ENCODE results near the gene HMCN2. TPM values are rescaled to one million over a fixed set of nuclear protein-coding genes. Genes with fewer than 3 reads are reported as not detected.

Gene HMCN2
- total RNA-seq, 4 donors from 2014 or later: 1.8 to 46.7 (median 24.4) TPM

DNA sequence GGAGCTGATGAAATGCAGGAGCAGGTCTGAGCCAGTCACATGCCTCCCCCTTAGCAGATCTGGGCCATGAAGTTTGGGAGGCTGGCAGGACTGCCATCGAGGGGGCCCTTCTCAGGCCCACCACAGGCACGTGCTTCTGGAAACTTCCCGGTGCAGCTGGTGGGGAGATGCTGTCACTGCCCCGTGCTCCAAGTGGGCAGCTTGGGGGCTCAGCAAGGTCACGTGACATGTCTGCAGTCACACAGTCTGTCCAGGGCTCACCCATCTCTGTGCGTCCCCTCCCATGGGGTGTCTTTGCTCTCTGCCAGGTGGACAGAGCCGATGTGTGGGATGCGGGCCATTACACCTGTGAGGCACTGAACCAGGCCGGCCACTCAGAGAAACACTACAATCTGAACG, 99.8 kb downstream of the HMCN2 start:
- no peaks in the 10 kb centered on the region for H3K27me3 ChIP-seq
- TF ChIP-seq, protein P1, sequence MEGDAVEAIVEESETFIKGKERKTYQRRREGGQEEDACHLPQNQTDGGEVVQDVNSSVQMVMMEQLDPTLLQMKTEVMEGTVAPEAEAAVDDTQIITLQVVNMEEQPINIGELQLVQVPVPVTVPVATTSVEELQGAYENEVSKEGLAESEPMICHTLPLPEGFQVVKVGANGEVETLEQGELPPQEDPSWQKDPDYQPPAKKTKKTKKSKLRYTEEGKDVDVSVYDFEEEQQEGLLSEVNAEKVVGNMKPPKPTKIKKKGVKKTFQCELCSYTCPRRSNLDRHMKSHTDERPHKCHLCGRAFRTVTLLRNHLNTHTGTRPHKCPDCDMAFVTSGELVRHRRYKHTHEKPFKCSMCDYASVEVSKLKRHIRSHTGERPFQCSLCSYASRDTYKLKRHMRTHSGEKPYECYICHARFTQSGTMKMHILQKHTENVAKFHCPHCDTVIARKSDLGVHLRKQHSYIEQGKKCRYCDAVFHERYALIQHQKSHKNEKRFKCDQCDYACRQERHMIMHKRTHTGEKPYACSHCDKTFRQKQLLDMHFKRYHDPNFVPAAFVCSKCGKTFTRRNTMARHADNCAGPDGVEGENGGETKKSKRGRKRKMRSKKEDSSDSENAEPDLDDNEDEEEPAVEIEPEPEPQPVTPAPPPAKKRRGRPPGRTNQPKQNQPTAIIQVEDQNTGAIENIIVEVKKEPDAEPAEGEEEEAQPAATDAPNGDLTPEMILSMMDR (IDR thresholded peaks at IDR 0.05): no peak
- no peak for TF ChIP-seq POLR2A (IDR thresholded peaks at IDR 0.05)
- intact Hi-C loops (cut with DNase I; ENCODE audit: low total_unique reads): no loop called here
- no peak overlapping the region for H3K27ac ChIP-seq
- DNase-seq: no peak
- H3K4me1 ChIP-seq: no peaks in the 10 kb centered on the region
- H3K4me3 ChIP-seq: no peak overlapping the region
- no peaks in the 10 kb centered on the region for H3K36me3 ChIP-seq
- H3K9me3 ChIP-seq: no peaks in the 10 kb centered on the region

DNA sequence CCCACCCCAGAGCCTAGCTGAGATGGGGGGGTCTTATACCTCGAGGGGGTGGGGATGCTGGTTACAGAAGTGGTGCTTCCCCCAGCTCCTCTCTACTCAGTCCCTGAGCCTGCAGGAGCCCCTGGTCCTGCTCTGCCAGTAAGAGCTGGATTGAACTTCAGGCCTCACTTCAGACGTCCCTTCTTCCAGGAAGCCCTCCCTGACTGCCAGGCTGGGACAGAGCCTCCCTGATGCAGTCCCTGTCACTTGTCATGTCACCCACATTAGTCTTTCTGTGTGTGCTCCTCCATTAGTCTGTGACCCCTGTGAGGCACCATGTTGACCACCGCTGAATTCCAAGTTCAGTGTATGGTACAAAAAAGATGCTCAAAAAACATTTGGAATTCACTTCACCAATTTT, 100.5 kb downstream of the HMCN2 start:
- H3K4me3 ChIP-seq: no peak overlapping the region
- intact Hi-C loops (cut with DNase I; ENCODE audit: low total_unique reads): no loop called here
- no peaks in the 10 kb centered on the region for H3K36me3 ChIP-seq
- H3K4me1 ChIP-seq: no peaks in the 10 kb centered on the region
- H3K9me3 ChIP-seq: no peaks in the 10 kb centered on the region
- TF ChIP-seq, protein P1 (IDR thresholded peaks at IDR 0.05): no peak
- no peak for DNase-seq
- no peaks in the 10 kb centered on the region for H3K27me3 ChIP-seq
- no peak overlapping the region for H3K27ac ChIP-seq

DNA sequence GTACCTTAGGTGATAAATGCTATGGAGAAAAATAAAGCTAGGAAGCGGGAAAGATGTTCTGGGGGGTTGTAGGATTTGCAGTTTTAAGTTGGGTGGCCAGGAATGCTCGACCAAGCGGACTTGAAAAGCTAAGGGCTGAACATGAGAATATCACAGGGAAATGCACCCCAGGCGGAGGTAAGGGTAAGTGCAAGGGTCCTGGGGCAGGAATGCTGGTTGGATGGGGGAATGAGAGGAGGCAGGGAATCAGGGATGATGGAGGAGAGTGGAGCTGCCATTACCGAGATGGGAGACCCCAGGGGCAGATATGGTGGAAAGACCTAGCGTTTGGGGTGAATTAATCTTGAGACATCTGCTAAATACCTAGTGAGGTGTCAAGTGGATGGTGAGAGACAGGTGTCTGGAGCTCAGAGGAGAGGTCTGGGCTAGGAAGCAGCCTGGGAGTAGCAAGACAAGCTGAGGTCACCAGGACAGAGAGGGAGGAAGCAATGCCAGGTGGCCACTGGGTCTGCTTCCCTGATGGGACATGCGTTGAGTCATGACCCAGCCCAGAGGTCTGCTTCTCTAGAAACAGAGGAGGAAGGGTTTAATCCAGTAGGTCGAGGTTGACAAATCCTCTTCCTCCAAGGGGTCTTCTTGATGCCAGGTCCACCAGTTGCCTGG, 101.5 kb downstream of the HMCN2 start:
- no peaks in the 10 kb centered on the region for H3K27me3 ChIP-seq
- H3K4me3 ChIP-seq: no peak overlapping the region
- intact Hi-C loops (cut with DNase I; ENCODE audit: low total_unique reads): no loop called here
- TF ChIP-seq, protein P1 (IDR thresholded peaks at IDR 0.05): no peak
- DNase-seq: no peak
- no peaks in the 10 kb centered on the region for H3K4me1 ChIP-seq
- no peaks in the 10 kb centered on the region for H3K9me3 ChIP-seq
- no peaks in the 10 kb centered on the region for H3K36me3 ChIP-seq
- no peak overlapping the region for H3K27ac ChIP-seq

DNA sequence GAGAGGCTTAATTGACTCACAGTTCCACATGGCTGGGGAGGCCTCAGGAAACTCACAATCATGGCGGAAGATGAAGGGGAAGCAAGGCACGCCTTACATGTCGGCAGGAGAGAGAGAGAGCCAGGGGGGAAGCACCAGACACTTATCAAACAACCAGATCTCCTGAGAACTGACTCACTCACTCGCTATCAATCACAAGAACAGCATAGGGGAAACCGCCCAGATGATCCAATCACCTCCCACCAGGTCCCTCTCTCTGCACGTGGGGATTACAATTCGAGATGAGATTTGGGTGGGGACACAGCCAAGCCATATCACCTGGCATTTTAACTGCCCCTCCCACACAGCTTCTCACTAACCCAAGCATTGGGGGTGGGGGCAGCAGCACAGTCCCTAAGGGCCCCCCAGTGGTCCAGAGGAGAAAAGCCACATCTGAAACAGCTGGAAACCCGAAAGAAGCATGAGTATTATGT, 103.1 kb downstream of the HMCN2 start:
- TF ChIP-seq POLR2A (IDR thresholded peaks at IDR 0.05): no peak
- TF ChIP-seq, protein P1 (IDR thresholded peaks at IDR 0.05): peak in 1 of 4 experiments; percentile 9
- no peaks in the 10 kb centered on the region for H3K36me3 ChIP-seq
- no peaks in the 10 kb centered on the region for H3K9me3 ChIP-seq
- H3K27ac ChIP-seq: no peak overlapping the region
- no peaks in the 10 kb centered on the region for H3K4me1 ChIP-seq
- DNase-seq: no peak
- no peak overlapping the region for H3K4me3 ChIP-seq
- intact Hi-C loops (cut with DNase I; ENCODE audit: low total_unique reads): no loop called here
- H3K27me3 ChIP-seq: no peaks in the 10 kb centered on the region

DNA sequence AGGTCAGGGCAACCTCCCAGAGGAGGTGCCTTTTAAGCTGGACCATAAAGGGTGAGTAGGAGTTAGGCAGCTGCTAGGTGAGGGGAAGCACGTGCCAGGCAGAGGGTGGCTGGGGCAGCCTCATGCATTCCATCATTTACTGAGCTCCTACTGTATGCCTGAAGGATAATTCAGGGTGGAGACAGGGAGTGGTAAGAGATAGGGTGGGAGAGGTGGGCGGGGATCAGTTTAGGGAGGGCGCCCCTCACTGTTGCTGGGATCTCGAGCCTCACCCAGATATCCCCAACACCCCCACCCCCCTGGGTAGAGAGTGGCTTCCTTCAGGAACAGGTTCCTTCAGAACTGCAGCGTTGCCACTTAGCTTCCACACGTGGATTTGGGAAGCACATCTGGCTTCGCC, 104.7 kb downstream of the HMCN2 start:
- Histone ChIP-seq H3K27ac (no peak overlapping the region), H3K4me1 (no peaks in the 10 kb centered on the region), H3K27me3 (no peaks in the 10 kb centered on the region), H3K9me3 (no peaks in the 10 kb centered on the region), H3K36me3 (no peaks in the 10 kb centered on the region), H3K4me3 (no peak overlapping the region)
- TF ChIP-seq POLR2A (IDR thresholded peaks at IDR 0.05): no peak
- TF ChIP-seq, protein P1 (IDR thresholded peaks at IDR 0.05): no peak
- intact Hi-C loops (cut with DNase I; ENCODE audit: low total_unique reads): no loop called here
- no peak for DNase-seq

Data from uterus (tissue), 4 donors.